Naive thymus-derived CD8-positive, alpha-beta T cell (primary cell): ENCODE measurements around the gene B3GALNT2. TPM values are rescaled to one million over a fixed set of nuclear protein-coding genes. Genes with fewer than 3 reads are reported as not detected.

Experiments
- ATAC-seq, 2 donors: fragments of 150-1000 bp; cut with Tn5 transposase in 1 of 2; sonication (Bioruptor Pico), chemical (Tn5 transposase) in 1 of 2; 1 replicate in 1 of 2; 2 replicates in 1 of 2; pipeline ENCODE4 v1.10.0; 2021; ENCODE audit warnings: mild to moderate bottlenecking in 2 of 2, moderate library complexity in 2 of 2
- POLR2A ChIA-PET: fragments of 350-600 bp; sonication (Branson Sonifier 250); formaldehyde crosslinking; loops from one replicate; lab custom pipeline; 2021; ENCODE audit warnings: antibody characterized with exemption; lab: Charles Lee
- DNase-seq, 10 donors: peaks; one replicate each; pipeline versions ENCODE4 v3.0.0 to v3.0.0-alpha.2; 2020 to 2022
- H3K27ac Mint-ChIP-seq, 10 donors: one replicate each; pipeline ENCODE4 v1.8.0; 2020 to 2022; ENCODE audit warnings: mild to moderate bottlenecking in 10 of 10, mixed read lengths in 10 of 10, moderate library complexity in 4 of 10, inconsistent platforms in 1 of 10
- H3K27me3 Mint-ChIP-seq, 5 donors: one replicate each; pipeline ENCODE4 v1.8.0; 2021 to 2022; ENCODE audit warnings: mixed read lengths in 5 of 5
- H3K36me3 Mint-ChIP-seq, 3 donors: one replicate each; pipeline ENCODE4 v1.8.0; 2020 to 2022; ENCODE audit warnings: mixed read lengths in 3 of 3, mild to moderate bottlenecking in 2 of 3, inconsistent platforms in 1 of 3
- H3K4me1 Mint-ChIP-seq, 4 donors: one replicate each; pipeline ENCODE4 v1.8.0; 2021 to 2022; ENCODE audit warnings: mixed read lengths in 4 of 4
- H3K4me3 Mint-ChIP-seq, 10 donors: one replicate each; pipeline ENCODE4 v1.8.0; 2020 to 2022; ENCODE audit warnings: mild to moderate bottlenecking in 10 of 10, mixed read lengths in 10 of 10, moderate library complexity in 6 of 10, inconsistent platforms in 1 of 10
- H3K9me3 Mint-ChIP-seq, 9 donors: one replicate each; pipeline ENCODE4 v1.8.0; 2020 to 2022; ENCODE audit warnings: mixed read lengths in 9 of 9, mild to moderate bottlenecking in 3 of 9, inconsistent platforms in 1 of 9, moderate library complexity in 1 of 9
- polyA plus RNA-seq, 3 donors: library from polyadenylated mRNA; unstranded; fragments of 300-500 nt; fragmentation: Illumina TruSeq; gene quantifications; one replicate each; pipeline ENCODE4 v1.2.3, GENCODE V29; 2021
- total RNA-seq, 8 experiments: library from RNA in 2 of 8; stranded (reverse) in 2 of 8; gene quantifications; one replicate each; pipeline ENCODE4 v1.2.3 and lab custom pipeline; 2021 to 2026

B3GALNT2 gene
- total and polyA plus RNA-seq, 5 experiments from 2014 or later, result 3.3 to 9.5 (median 4.3) TPM

GRCh38 chr1:235411489-235412486, 92.5 kb downstream of the B3GALNT2 start:
- no peaks in the 10 kb centered on the region for H3K9me3 Mint-ChIP-seq
- POLR2A ChIA-PET, result no interaction called here
- H3K27ac Mint-ChIP-seq, result peak overlapping the region in 6 of 10 donors; percentile 56 to 91 (median 70)
- H3K27me3 Mint-ChIP-seq, result no peaks in the 10 kb centered on the region
- peaks cover 3 to 29% (median 12%) of the 10 kb centered on the region in 4 donors for H3K4me1 Mint-ChIP-seq
- ATAC-seq (peak in 1 of 2 donors; percentile 25), DNase-seq (no peak)
- peaks cover 0 to 10% (median 2%) of the 10 kb centered on the region in 3 donors for H3K36me3 Mint-ChIP-seq
- H3K4me3 Mint-ChIP-seq, result peak overlapping the region in 2 of 10 donors; percentile 28 to 58

- Mint-ChIP-seq H3K27ac (peak overlapping the region in 2 of 10 donors; percentile 8 to 35), H3K4me3 (no peak overlapping the region), H3K27me3 (no peaks in the 10 kb centered on the region), H3K4me1 (peaks cover 3 to 29% (median 12%) of the 10 kb centered on the region in 4 donors), H3K36me3 (peaks cover 0 to 10% (median 2%) of the 10 kb centered on the region in 3 donors), H3K9me3 (no peaks in the 10 kb centered on the region)
- ATAC-seq, result no peak
- no peak for DNase-seq
- POLR2A ChIA-PET, result no interaction called here
Measured at GRCh38 chr1:235410467-235410866, 93.8 kb downstream of the B3GALNT2 start.

GRCh38 chr1:235409042-235409820, 95.0 kb downstream of the B3GALNT2 start:
- POLR2A ChIA-PET, result interaction anchor here (0.7 to 0.8 kb wide), 2 partner anchors 81 to 796 kb away, joined by 3 read pairs; partner anchors contain the start of gene ARID4B
- H3K36me3 Mint-ChIP-seq, result peaks cover 0 to 8% (median 0%) of the 10 kb centered on the region in 3 donors

GRCh38 chr1:235408503-235408960, 95.7 kb downstream of the B3GALNT2 start:
- ATAC-seq (no peak), DNase-seq (no peak)
- Mint-ChIP-seq H3K36me3 (peaks cover 0 to 8% (median 0%) of the 10 kb centered on the region in 3 donors), H3K9me3 (no peaks in the 10 kb centered on the region), H3K27ac (peak overlapping the region in 4 of 10 donors; percentile 1 to 86 (median 26)), H3K4me1 (peaks cover 0 to 27% (median 12%) of the 10 kb centered on the region in 4 donors), H3K4me3 (no peak overlapping the region), H3K27me3 (no peaks in the 10 kb centered on the region)
- POLR2A ChIA-PET, result interaction anchor here (0.7 to 0.8 kb wide), 2 partner anchors 81 to 796 kb away, joined by 3 read pairs; partner anchors contain the start of gene ARID4B

More at GRCh38 chr1:235409042-235409820, 95.0 kb downstream of the B3GALNT2 start:
- no peaks in the 10 kb centered on the region for H3K9me3 Mint-ChIP-seq
- ATAC-seq (no peak), DNase-seq (no peak)
- H3K27ac Mint-ChIP-seq, result no peak overlapping the region
- H3K4me1 Mint-ChIP-seq, result peaks cover 0 to 27% (median 12%) of the 10 kb centered on the region in 4 donors
- H3K27me3 Mint-ChIP-seq, result no peaks in the 10 kb centered on the region
- no peak overlapping the region for H3K4me3 Mint-ChIP-seq

- DNase-seq (no peak), ATAC-seq (no peak)
- Mint-ChIP-seq H3K36me3 (peaks cover 0 to 19% (median 3%) of the 10 kb centered on the region in 3 donors), H3K4me1 (peaks cover 0 to 26% (median 12%) of the 10 kb centered on the region in 4 donors), H3K27me3 (no peaks in the 10 kb centered on the region), H3K27ac (peak overlapping the region in 1 of 10 donors; percentile 8), H3K9me3 (no peaks in the 10 kb centered on the region), H3K4me3 (no peak overlapping the region)
- POLR2A ChIA-PET, result no interaction called here
Measured at GRCh38 chr1:235407419-235407818, 96.8 kb downstream of the B3GALNT2 start.

GRCh38 chr1:235404190-235404589, 100.1 kb downstream of the B3GALNT2 start:
- peaks cover 0 to 28% (median 8%) of the 10 kb centered on the region in 3 donors for H3K36me3 Mint-ChIP-seq
- H3K27ac Mint-ChIP-seq, result peak overlapping the region in 1 of 10 donors; percentile 48
- no peaks in the 10 kb centered on the region for H3K9me3 Mint-ChIP-seq
- H3K4me1 Mint-ChIP-seq, result peaks cover 0 to 20% (median 13%) of the 10 kb centered on the region in 4 donors
- ATAC-seq, result no peak
- no peak for DNase-seq
- POLR2A ChIA-PET, result interaction anchor here (0.7 kb wide), 1 partner anchor 105 kb away, joined by 3 read pairs; no protein-coding TSS in a partner anchor
- H3K4me3 Mint-ChIP-seq, result no peak overlapping the region
- no peaks in the 10 kb centered on the region for H3K27me3 Mint-ChIP-seq

GRCh38 chr1:235403593-235403992, 100.7 kb downstream of the B3GALNT2 start:
- Mint-ChIP-seq H3K9me3 (no peaks in the 10 kb centered on the region), H3K27ac (no peak overlapping the region), H3K36me3 (peaks cover 0 to 28% (median 8%) of the 10 kb centered on the region in 3 donors), H3K27me3 (no peaks in the 10 kb centered on the region), H3K4me1 (peaks cover 0 to 20% (median 12%) of the 10 kb centered on the region in 4 donors), H3K4me3 (no peak overlapping the region)
- ATAC-seq, result no peak
- POLR2A ChIA-PET, result no interaction called here
- no peak for DNase-seq

GRCh38 chr1:235402457-235403200, 101.6 kb downstream of the B3GALNT2 start:
- Mint-ChIP-seq H3K4me1 (peaks cover 0 to 13% (median 11%) of the 10 kb centered on the region in 4 donors), H3K27ac (no peak overlapping the region), H3K9me3 (no peaks in the 10 kb centered on the region), H3K27me3 (no peaks in the 10 kb centered on the region), H3K4me3 (no peak overlapping the region), H3K36me3 (peaks cover 0 to 28% (median 8%) of the 10 kb centered on the region in 3 donors)
- no peak for ATAC-seq
- POLR2A ChIA-PET, result no interaction called here
- no peak for DNase-seq

- peaks cover 0 to 11% (median 10%) of the 10 kb centered on the region in 4 donors for H3K4me1 Mint-ChIP-seq
- peak overlapping the region in 1 of 10 donors; percentile 67 for H3K27ac Mint-ChIP-seq
- POLR2A ChIA-PET, result no interaction called here
- ATAC-seq, result no peak
- H3K4me3 Mint-ChIP-seq, result no peak overlapping the region
- H3K27me3 Mint-ChIP-seq, result no peaks in the 10 kb centered on the region
- DNase-seq, result no peak
- peaks cover 0 to 30% (median 8%) of the 10 kb centered on the region in 3 donors for H3K36me3 Mint-ChIP-seq
- H3K9me3 Mint-ChIP-seq, result no peaks in the 10 kb centered on the region
Measured at GRCh38 chr1:235401251-235401650, 103.0 kb downstream of the B3GALNT2 start.
